DOHH2 (cell line): ENCODE measurements around the gene NAXD.

Experiments used
- CTCF ChIP-seq: fragments of 200-600 bp; sonication (generic); IDR thresholded peaks from one replicate; pipeline ENCODE4 v1.5.1; 2014; ENCODE audit warnings: antibody characterized with exemption, mild to moderate bottlenecking, low read depth, low read length; ENCODE audit not compliant: poor library complexity, severe bottlenecking
- EZH2phosphoT487 ChIP-seq: fragments of 200-600 bp; sonication (generic); IDR thresholded peaks from 2 replicates; pipeline ENCODE4 v1.6.1; 2017; ENCODE audit warnings: borderline replicate concordance, mild to moderate bottlenecking, antibody characterized with exemption, low read length, moderate library complexity, mixed read lengths

- TF ChIP-seq CTCF (no peak), EZH2phosphoT487 (no peak)
These were observed 35.9 kb downstream of the NAXD start for GRCh38 chr13:110651271-110651670.
